ENCODE results near the gene TNS3.

The TNS3 gene

DNA sequence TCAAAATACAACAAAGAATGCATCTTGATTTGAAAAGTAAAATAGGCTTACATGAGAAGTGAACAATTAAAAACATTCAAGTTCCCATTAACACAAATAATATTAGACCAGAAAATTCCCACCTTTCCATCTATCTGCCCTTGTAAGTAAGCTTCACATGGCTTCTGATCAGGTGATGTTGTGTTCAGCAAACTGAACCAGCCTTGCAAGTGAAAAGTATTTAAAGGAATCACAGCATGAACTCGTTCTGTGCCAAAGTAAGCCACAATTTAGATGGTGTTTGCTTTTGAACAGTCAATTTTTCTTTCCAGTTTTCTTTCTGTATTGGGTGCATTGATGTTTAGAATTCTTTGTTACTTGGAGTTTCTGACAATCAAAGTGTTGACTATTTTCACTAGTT lies 347.9 kb downstream of the TNS3 start:
- DNase-seq = no peak

DNA sequence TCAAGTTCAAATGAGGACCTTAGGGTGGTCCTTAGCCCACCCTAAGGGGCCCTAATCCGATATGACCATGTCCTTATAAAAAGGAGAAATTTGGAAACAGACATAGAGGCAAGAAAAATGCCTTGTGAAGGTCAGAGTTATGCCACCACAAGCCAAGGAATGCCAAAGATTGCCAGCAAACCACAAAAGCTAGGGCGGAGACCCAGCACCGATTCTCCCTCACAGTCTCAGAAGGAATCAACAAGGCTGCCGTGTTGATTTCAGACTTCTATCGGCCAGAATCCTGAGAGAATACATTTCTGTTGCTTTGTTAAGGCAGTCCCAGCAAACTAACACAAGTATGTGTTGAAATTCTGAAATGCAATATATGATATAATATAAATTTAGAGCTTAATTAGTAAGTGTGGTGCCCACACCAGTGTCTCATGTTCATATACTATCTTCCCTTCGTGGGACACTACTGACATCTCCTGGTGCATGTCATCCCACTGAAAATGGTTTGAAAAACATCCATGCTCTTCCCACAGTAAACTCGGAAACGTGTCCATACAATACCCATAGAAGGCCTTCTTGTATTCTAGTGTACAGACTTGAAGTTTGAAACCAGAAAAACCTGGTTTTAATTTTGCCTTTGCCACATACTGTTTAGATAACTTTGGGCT lies 349.0 kb downstream of the TNS3 start:
- no peak for DNase-seq

DNA sequence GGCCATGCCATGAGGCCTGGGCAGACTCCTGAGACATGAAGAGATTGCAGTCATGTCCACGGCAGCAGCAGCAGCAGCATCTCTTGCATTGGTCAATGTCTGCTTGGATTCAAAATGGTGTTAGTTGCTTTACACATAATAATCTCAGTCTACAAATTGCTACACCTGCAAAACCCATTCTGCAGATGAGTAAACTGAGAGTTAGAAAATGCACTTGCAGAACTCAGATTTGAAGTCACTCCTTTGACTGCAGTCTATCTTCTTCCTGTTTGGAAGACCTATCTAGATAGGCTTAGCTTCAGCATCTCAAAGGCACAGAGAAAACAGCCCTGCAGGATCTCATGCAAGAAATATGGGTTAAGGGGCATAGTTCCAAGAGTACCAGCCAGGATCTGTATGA lies 350.3 kb downstream of the TNS3 start:
- DNase-seq = no peak

DNA sequence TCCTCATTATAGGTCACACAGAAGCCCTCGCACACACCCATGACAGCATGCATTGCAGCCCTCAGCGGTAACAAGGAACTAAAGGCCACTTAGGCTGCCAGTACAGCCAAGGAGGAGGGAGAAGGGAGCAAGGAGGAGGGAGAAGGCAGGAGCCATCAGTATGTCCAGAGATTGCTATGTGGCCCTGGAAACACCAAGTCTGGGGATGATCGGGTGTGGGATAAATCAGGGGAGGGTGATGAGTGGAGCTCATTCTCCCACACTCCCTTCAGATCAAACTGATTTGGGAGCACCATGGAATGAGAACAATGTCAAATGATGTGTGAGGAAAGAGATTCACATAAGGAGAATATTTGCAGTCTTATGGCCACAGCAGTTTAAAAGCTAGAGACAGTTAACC lies 350.9 kb downstream of the TNS3 start:
- no peak for DNase-seq

DNA sequence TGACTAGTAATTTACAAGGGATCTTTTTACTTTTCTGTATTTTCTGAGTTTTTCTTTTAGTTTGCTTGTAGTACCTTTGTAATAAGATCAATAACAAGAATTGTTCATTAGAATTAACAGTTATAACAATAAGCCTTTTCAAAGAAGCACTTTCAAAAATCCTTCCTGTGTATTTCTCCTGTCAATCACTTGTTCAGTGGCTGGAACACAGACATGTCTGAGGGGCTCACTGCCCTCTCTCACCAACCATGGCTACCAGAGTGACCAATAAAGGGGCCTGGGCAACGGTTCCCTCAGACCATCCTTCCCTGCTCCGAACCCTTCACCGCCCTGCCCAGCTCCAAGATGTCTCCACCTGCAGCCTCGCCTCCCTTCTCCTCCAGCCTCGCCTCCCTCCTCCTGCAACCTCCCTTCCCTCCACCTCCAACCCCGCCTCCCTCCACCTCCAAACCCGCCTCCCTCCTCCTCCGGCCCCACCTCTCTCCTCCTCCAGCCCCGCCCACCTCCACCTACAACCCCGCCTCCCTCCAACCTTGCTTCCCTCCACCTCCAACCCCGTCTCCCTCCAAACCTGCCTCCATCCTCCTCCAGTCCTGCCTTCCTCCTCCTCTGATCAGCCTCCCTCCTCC lies 353.4 kb downstream of the TNS3 start:
- no peak for DNase-seq

DNA sequence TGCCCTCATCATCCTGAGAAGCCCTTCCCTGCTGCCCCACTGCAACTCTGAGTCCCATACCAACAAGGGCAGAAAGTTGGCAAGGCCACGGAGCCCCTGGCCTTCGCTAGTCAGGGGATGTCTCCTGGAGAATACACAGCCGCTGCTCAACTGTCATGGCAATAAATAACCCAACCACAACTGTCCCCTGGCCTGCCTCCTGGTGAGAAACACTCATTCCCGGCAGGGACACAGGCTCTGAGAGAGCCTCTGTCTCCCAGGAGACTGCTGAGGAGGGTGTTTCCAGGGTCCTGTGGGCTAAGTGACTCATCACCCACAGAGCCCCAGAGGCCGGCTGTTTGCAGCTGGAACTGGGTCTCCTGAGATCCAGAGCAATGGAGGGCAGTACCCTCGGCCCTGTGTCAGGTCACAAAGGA lies 354.1 kb downstream of the TNS3 start:
- no peak for DNase-seq

DNA sequence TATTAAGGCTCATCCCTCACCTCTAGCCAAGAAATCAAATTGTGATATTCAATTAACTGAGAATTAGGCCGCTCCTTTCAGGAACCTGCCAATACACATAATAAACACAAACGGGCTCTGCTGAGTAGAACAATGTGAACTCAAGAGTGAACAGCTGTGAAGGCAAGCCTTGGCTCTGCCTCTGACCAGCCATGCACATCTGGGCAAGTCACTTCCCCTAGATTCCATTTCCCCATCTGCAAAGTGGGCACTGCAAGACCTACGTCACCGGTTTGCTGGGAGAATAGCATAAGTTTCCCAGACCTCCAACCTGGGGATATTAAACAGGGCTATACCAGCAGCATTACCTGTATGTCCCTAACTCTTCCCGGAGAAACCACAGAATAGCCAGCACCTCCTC lies 355.2 kb downstream of the TNS3 start:
- DNase-seq = no peak

DNA sequence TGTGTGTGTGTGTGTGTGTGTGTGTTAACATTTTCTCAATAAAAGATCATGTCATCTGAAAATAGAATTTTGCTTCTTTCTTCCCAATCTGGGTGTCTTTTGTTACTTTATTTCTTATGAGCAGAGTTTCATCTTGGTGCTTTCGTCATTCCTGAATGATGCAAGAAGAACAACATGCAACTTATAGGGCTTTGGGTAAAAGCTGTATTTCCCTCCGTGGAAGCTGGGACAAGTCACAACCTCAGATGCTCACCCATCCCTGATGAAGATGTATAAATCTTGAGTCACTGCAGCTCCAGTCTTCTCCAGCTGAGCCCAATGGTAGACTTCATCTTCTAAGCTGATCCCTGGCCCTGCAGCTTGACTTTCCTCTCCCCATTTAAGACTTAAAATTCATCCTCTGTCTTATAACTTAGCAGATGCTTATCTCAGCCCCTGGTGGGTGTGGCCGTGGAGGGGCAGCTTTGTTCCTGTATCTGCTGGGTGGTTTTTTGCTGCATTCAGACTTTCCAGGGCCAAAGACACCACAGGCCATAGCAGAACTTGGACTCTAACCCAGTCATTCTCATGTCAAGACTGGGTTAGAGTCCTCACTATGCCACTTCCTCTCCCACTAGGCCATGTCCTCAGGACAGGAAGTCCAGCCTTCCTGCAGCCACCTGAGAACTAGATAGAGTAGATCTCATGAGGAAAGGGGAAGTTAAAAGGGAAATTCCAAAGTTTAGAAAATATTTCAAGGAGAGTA lies 356.4 kb downstream of the TNS3 start:
- DNase-seq = no peak

All from activated CD4-positive, CD25-positive, alpha-beta regulatory T cell treated with anti-CD3 and anti-CD28 coated beads, Interleukin-2, amount 50 U/mL, for 72 hours (primary cell).